ENCODE measurements around the gene ERCC6L2.

DNA sequence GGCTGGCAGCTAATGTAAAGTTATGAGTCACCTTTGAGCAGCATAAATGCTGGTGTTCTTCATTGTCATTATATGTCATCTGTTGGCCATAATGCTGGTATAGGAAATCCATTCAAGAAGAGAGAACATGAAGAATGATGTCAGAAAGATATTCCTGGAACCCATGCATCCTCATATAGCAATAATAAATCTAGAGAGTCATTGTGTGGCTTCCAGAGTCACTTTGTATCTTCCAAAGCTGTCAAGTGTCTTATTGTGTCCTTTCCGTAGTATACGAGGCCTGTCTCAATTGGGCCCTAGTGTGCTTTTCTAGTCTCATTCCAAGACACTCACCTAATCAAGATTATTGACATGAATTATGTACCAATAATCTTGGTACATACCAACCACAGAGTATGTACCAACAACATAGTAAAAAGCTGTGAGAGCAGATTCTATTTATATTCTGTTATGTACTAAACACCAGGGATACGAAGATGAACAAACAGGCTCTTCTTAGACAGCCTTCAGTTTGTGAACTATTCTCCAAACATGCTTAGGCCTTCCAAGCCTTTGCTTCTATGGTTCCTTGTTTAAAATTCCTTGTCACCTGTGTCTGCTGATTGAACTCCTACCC lies 110.1 kb downstream of the ERCC6L2 start:
- TF ChIP-seq POLR2A (IDR thresholded peaks at IDR 0.05; ENCODE audit: low read depth, low read length) = no peak
- TF ChIP-seq CTCF (IDR thresholded peaks at IDR 0.05; ENCODE audit: extremely low read depth in 1 of 2, insufficient read depth in 1 of 2, low read depth in 1 of 2, low read length in 2 of 2) = no peak
- no peak for TF ChIP-seq EZH2 (IDR thresholded peaks at IDR 0.05; ENCODE audit: borderline replicate concordance, low read depth, low read length, severe bottlenecking)
- no peak for TF ChIP-seq POLR2AphosphoS5 (IDR thresholded peaks at IDR 0.05; ENCODE audit: insufficient read depth, low read depth, low read length)
